Gastroesophageal sphincter (tissue), 4 donors: Measurements from ENCODE around the gene CASP8. TPM values are rescaled to one million over a fixed set of nuclear protein-coding genes. Genes with fewer than 3 reads are reported as not detected.

ENCODE experiments used
- ATAC-seq: fragments of 150-250 bp; one replicate; pipeline ENCODE4 v1.9.1; 2016; ENCODE audit warnings: mild to moderate bottlenecking, moderate library complexity
- H3K27ac ChIP-seq, 4 donors: fragments of 200-600 bp; sonication (generic) in 3 of 4; 1 replicate in 3 of 4; 2 replicates in 1 of 4; pipeline ENCODE4 v1.5.1; 2016 to 2019
- H3K27me3 ChIP-seq: fragments of 200-600 bp; sonication (generic); one replicate; pipeline ENCODE4 v1.5.1; 2019
- H3K36me3 ChIP-seq, 2 donors: fragments of 200-600 bp; sonication (generic); one replicate each; pipeline ENCODE4 v1.5.1; 2019; ENCODE audit warnings: control low read depth in 1 of 2
- H3K4me1 ChIP-seq, 3 donors: fragments of 200-600 bp; sonication (generic); 1 replicate in 2 of 3; 2 replicates in 1 of 3; pipeline ENCODE4 v1.5.1; 2016 to 2019; ENCODE audit warnings: control low read depth in 2 of 3
- H3K4me3 ChIP-seq, 2 donors: fragments of 200-600 bp; sonication (generic); one replicate each; pipeline ENCODE4 v1.5.1; 2019; ENCODE audit warnings: mild to moderate bottlenecking in 1 of 2, moderate library complexity in 1 of 2
- H3K9me3 ChIP-seq, 3 donors: fragments of 200-600 bp; sonication (generic); one replicate each; pipeline ENCODE4 v1.5.1; 2017 to 2019; ENCODE audit warnings: control low read depth in 2 of 3
- CTCF ChIP-seq, 4 experiments: fragments of 200-600 bp in 2 of 4; fragments of 450-650 bp in 2 of 4; sonication (generic) in 1 of 4; IDR thresholded peaks; one replicate each; pipeline ENCODE4 v1.5.1; 2017 to 2019; ENCODE audit warnings: antibody characterized with exemption in 4 of 4, mild to moderate bottlenecking in 2 of 4, moderate library complexity in 2 of 4
- EP300 ChIP-seq: sonication (generic); formaldehyde crosslinking; IDR thresholded peaks from one replicate; pipeline ENCODE4 v1.6.1; 2017; ENCODE audit warnings: antibody characterized with exemption, mild to moderate bottlenecking
- POLR2A ChIP-seq, 2 donors: fragments of 450-650 bp; IDR thresholded peaks; one replicate each; pipeline ENCODE4 v1.6.1; 2017; ENCODE audit warnings: antibody characterized with exemption in 2 of 2, mild to moderate bottlenecking in 2 of 2, moderate library complexity in 1 of 2
- POLR2AphosphoS5 ChIP-seq: sonication (generic); formaldehyde crosslinking; IDR thresholded peaks from one replicate; pipeline ENCODE4 v1.6.1; 2017; ENCODE audit warnings: antibody characterized with exemption
- WGBS, 2 donors: methylation state at CpG; one replicate each; pipeline ENCODE4 v1.1.5; 2018; ENCODE audit warnings: low coverage in 1 of 2; 5-methylcytosine and 5-hydroxymethylcytosine counted together
- total RNA-seq, 4 donors: library from RNA; depleted of rRNA; stranded (reverse); fragments of >200 nt; gene quantifications; one replicate each; pipeline ENCODE4 v1.1.0, GENCODE V29; 2016

Gene CASP8
- total RNA-seq, 4 donors from 2014 or later = 6.4 to 12.3 (median 10.0) TPM

GRCh38 chr2:201267278-201268030 is 7.1 kb downstream of the CASP8 start:
- H3K27ac ChIP-seq = no peak overlapping the region
- ATAC-seq = no peak
- no peaks in the 10 kb centered on the region for H3K9me3 ChIP-seq
- H3K4me3 ChIP-seq = no peak overlapping the region
- no peaks in the 10 kb centered on the region for H3K4me1 ChIP-seq
- H3K36me3 ChIP-seq = peaks cover 0 to 41% of the 10 kb centered on the region in 2 donors
- no peaks in the 10 kb centered on the region for H3K27me3 ChIP-seq
- TF ChIP-seq EP300 (no peak), POLR2AphosphoS5 (no peak), POLR2A (IDR thresholded peaks at IDR 0.05) (no peak), CTCF (IDR thresholded peaks at IDR 0.05) (no peak)
- 88 to 89% methylated on average over 5 to 12 of the region's 12 CpGs for WGBS, 2 donors

DNA sequence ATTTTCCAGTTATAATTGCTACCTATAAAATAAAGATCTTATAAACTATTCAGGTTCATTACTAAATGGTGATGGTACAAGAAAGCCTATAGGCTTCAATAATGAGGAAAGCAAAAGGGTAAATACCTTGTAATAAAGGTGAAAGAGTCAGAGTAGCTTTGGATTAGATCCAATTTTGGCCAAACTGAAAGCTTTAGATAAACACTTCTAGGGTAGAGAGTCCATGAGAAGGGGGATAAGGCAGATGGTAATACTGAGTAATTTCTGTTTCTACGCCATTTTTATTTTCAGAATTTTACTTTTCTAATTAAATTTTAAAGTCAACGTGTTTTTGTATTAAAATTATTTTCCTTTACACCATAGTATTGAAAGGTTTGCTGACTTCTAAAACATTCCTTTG is 9.4 kb downstream of the CASP8 start:
- TF ChIP-seq POLR2A (IDR thresholded peaks at IDR 0.05) (no peak), POLR2AphosphoS5 (no peak), EP300 (no peak), CTCF (IDR thresholded peaks at IDR 0.05) (no peak)
- no peaks in the 10 kb centered on the region for H3K27me3 ChIP-seq
- WGBS, 2 donors = 88 to 98% methylated on average over 2 of the region's 2 CpGs
- H3K4me3 ChIP-seq = no peak overlapping the region
- H3K36me3 ChIP-seq = peaks cover 0 to 61% of the 10 kb centered on the region in 2 donors
- no peak overlapping the region for H3K27ac ChIP-seq
- no peaks in the 10 kb centered on the region for H3K4me1 ChIP-seq
- ATAC-seq = no peak
- no peaks in the 10 kb centered on the region for H3K9me3 ChIP-seq

GRCh38 chr2:201270293-201271001 is 10.1 kb downstream of the CASP8 start:
- H3K36me3 ChIP-seq = peaks cover 0 to 67% of the 10 kb centered on the region in 2 donors
- H3K4me1 ChIP-seq = no peaks in the 10 kb centered on the region
- H3K27me3 ChIP-seq = no peaks in the 10 kb centered on the region
- ATAC-seq = no peak
- WGBS, 2 donors = 84 to 95% methylated on average over 8 of the region's 9 CpGs
- no peaks in the 10 kb centered on the region for H3K9me3 ChIP-seq
- TF ChIP-seq POLR2AphosphoS5 (no peak), POLR2A (IDR thresholded peaks at IDR 0.05) (no peak), CTCF (IDR thresholded peaks at IDR 0.05) (no peak), EP300 (no peak)
- no peak overlapping the region for H3K4me3 ChIP-seq
- no peak overlapping the region for H3K27ac ChIP-seq

- no peak for ATAC-seq
- WGBS, 2 donors = 85 to 93% methylated on average over 2 of the region's 2 CpGs
- H3K36me3 ChIP-seq = peaks cover 0 to 75% of the 10 kb centered on the region in 2 donors
- TF ChIP-seq CTCF (IDR thresholded peaks at IDR 0.05) (no peak), POLR2A (IDR thresholded peaks at IDR 0.05) (no peak), EP300 (no peak), POLR2AphosphoS5 (no peak)
- no peaks in the 10 kb centered on the region for H3K9me3 ChIP-seq
- H3K27ac ChIP-seq = no peak overlapping the region
- H3K4me1 ChIP-seq = no peaks in the 10 kb centered on the region
- no peak overlapping the region for H3K4me3 ChIP-seq
- no peaks in the 10 kb centered on the region for H3K27me3 ChIP-seq
Measured at GRCh38 chr2:201271917-201272316, 11.6 kb downstream of the CASP8 start.
